H1 (cell line): ENCODE results near the gene ICE1.

Experiments used
- EP300 ChIP-seq, 2 experiments: IDR thresholded peaks; 1 replicate in 1 of 2; 2 replicates in 1 of 2; pipeline ENCODE4 v1.6.1; 2011 to 2012; ENCODE audit warnings: low read depth in 2 of 2, low read length in 2 of 2, mild to moderate bottlenecking in 2 of 2, borderline replicate concordance in 1 of 2, inconsistent platforms in 1 of 2, moderate library complexity in 1 of 2
- GABPA ChIP-seq: IDR thresholded peaks from 2 replicates; pipeline ENCODE4 v1.6.1; 2011; ENCODE audit warnings: mild to moderate bottlenecking, low read length, moderate library complexity, borderline replicate concordance; ENCODE audit not compliant: insufficient read depth
- JUN ChIP-seq: IDR thresholded peaks from 2 replicates; pipeline ENCODE4 v1.6.1; 2011; ENCODE audit warnings: low read depth, mild to moderate bottlenecking, improper control_type of control experiment, low read length
- NANOG ChIP-seq: IDR thresholded peaks from 2 replicates; pipeline ENCODE4 v1.6.1; 2011; ENCODE audit warnings: low read length, low read depth, mild to moderate bottlenecking, inconsistent platforms; ENCODE audit not compliant: insufficient read depth, poor library complexity, severe bottlenecking
- SIN3A ChIP-seq, 2 experiments: IDR thresholded peaks in 1 of 2; conservative IDR thresholded peaks in 1 of 2; 2 replicates each; pipeline ENCODE4 v1.6.1; 2011 to 2012; ENCODE audit warnings: low read length in 2 of 2, improper control_type of control experiment in 1 of 2, low read depth in 1 of 2, mild to moderate bottlenecking in 1 of 2
- ZNF274 ChIP-seq: IDR thresholded peaks from 2 replicates; pipeline ENCODE4 v1.7.0; 2012; ENCODE audit warnings: low read length, borderline replicate concordance; ENCODE audit errors: extremely low read depth

DNA sequence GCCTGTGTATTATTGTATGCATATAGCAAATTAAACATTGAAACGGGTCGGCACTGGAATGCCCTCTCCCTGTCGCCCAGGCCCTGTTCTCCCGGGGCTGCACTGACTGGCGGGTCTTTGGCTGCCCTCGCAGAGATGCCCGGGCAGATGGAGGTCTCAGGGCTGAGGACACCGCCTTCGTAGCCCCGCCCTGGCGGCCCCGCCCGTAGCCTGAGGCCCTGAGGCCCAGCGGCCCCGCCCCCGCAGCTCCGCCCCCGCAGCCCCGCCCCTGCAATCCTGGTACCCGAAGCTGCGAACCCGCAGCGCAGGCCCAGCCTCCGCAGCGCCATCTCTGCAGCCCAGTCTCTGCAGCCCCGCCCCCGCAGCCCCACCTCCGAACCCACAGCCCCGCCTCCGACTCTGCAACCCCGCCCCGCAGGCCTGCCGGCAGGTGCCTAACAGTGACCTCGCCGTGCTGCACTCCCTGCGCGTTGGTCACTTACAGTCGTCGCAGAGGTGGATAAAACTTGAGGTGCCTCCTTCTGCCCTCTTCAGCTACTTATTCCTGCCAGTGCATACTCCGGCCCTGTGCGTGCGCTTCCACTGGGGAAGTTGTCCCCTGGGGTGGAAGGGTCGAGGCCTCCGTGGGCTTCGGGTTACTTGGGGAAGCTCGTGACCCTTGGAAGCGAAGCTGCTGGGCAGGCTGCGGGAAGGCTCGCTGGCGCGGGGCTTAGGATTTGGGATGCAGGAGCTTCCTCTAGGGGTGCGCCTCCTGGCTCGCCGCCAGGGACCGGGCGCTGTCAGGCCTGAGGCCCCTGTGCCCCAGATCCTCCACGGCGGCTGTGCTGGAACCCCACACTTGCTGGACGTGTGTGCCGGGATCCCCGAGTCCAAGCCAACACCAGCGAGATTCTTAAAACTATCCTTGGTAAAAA is 72.3 kb downstream of the ICE1 start:
- TF ChIP-seq SIN3A (conservative IDR thresholded peaks at IDR 0.05 in 1 of 2, IDR thresholded peaks at IDR 0.05 in 1 of 2; ENCODE audit: low read depth in 1 of 2, low read length in 2 of 2) (no peak), NANOG (no peak), ZNF274 (no peak), EP300 (IDR thresholded peaks at IDR 0.05; ENCODE audit: borderline replicate concordance in 1 of 2, low read depth in 2 of 2, low read length in 2 of 2) (no peak), GABPA (no peak), JUN (no peak)
